Stimulated activated CD4-positive, alpha-beta T cell treated with anti-CD3 and anti-CD28 coated beads, Interleukin-1b, Interleukin-23, amount 100 ng/mL, for 24 hours (primary cell): ENCODE data around the gene HOXA6.
A peak's percentile ranks its signal among the peaks of the same experiment; 100 is the strongest.

Source experiments
- DNase-seq, 4 experiments: peaks; one replicate each; pipeline ENCODE4 v3.0.0-alpha.2; 2020; ENCODE audit warnings: low read depth in 4 of 4, low spot score in 1 of 4

Gene HOXA6

DNA sequence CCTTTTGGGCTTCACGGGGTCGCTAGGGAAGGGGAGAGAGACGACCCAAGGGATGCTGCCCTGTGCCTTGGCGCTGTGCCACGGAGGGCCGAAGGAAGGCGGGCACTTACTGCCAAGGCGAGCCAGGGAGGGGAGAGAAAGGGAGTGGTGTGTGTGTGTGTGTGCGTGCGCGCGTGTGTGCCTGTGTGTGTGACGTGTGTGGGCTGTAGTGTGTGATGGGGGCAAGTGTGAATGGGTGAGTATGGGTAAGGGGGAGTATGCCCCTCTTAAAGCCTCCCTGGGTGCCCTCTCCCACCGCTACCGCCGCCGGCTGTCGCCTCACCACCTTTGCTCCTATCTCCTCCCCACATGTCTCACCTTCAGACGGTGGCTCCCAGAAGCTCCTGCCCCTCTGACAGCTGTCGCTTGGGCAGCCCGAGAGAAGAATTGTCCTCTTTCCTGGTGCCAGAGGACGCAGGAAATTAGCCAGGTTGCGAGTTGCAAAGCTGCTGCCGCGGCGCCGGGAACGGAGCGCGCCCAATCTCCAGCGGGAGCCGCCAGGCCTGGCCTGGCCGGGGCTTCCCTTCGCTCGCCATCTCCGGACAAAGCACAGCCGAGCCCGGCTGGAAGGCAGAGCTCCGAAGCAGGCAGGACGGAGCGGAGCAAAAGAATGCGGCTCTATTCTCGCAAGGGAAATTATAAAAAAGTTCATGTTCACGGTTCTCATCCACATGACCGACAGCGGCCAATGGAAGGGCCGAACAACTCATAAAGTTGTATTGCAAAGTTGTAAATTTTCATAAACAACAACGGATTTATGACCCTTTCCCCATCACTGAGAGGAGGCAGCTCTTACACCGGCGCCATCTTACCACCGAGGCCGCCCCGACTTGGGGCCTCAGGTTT lies 4.6 kb upstream of the HOXA6 start, which contains the start of gene HOXA3:
HOXA3 (minus strand) TSS at position 653 of the 885 bp plus-strand sequence. CDS start 41,943 bp downstream, outside the sequence.
- DNase-seq: no peak

DNA sequence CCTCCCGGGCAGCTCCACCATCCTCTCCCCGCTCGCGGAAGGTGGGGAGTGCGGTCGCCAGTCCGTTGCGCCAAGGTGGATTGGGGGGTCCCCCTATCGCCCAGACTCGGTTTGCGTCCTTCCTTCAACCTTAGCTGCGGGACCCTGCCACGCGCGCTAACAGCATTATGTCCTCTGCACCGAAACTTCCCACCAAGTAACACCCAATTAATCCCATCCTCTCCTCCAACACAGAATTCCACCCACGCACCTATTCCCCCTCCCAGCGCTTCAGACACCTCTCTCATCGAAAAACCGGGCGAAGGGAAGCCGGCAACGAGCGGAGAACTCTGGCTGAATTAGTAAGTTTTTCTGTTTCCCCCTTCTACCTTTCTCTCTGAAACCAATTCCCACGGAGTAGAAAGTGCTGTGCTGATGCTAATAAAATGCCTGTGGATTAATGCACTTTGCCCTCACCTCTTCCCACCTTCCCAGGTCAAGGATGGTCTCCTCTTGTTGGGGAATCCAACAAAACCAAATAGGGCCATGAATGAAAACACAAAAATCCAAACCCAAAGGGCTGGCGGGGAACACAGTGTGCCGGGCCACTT lies 3.9 kb upstream of the HOXA6 start:
- no peak for DNase-seq

DNA sequence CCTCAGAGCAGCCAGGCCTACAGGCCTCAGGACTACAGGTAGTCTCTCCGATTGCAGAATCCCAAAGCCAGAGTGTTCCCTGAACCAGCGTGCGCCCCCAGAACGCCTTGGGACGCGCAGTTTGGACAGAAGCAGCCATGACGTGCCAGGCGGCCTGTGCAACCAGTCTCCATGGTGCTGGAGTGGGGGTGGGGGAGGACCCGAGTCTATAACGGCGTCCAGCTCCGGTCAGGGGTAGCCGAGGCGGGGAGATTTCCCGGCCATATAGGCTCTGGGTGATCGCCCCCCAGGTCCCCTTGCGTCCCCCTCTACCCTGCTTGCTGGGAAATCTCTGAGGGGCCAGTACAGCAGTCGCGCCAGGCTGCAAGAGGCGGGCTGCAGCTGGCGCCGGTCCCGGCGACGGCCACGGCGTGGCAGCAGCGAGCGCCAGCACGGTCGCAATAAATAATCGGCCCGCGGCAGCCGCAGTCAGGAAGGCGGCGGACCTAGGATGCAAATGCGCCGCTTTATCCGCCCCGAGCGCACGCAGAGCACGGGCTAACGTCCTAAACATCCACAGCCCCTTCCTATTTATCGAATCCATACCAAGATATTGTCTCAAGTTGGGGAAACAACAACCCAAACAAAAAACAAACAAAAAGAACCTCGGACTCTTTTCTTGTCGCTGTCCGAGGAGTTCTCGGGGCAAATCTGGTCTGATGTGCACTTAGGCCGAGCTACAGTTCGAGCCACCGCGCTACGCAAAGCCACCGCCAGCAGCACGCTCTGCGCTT lies 3.2 kb upstream of the HOXA6 start:
- DNase-seq: peak in 2 of 4 experiments; percentile 41 to 46

DNA sequence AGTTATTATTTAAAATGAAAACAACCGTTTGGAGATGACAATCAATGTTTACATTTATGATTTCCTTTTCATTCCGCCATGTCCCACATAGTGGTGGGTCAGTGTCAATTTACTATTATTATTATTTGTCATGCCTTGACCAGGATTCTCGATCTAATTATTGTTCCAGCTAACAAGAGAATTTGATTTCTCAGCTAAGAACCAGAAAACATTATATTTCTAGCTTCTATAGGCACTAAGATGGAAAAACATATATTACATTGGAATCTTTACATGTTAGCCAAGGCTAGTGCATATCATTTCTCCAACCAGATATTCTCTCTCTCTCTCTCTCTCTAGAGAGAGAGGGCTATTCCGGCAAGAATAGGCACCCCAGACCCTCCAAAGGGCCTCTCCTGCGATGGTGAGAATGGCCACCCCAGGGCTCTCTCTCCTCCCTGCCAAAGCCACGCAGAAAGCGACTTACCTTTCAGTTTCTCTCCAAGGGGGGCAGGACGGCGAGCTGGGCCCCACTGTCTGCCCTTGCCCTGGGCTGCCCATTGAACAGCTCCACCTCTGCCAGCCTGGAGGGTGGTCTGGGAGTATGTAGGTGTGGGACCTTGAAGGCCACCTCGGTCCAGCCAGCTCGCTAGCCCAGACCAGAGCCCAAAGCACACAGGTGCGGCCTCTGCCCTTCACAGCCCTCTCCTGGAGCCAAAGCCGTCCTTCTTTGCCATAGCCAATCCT lies 2.4 kb upstream of the HOXA6 start:
- no peak for DNase-seq

DNA sequence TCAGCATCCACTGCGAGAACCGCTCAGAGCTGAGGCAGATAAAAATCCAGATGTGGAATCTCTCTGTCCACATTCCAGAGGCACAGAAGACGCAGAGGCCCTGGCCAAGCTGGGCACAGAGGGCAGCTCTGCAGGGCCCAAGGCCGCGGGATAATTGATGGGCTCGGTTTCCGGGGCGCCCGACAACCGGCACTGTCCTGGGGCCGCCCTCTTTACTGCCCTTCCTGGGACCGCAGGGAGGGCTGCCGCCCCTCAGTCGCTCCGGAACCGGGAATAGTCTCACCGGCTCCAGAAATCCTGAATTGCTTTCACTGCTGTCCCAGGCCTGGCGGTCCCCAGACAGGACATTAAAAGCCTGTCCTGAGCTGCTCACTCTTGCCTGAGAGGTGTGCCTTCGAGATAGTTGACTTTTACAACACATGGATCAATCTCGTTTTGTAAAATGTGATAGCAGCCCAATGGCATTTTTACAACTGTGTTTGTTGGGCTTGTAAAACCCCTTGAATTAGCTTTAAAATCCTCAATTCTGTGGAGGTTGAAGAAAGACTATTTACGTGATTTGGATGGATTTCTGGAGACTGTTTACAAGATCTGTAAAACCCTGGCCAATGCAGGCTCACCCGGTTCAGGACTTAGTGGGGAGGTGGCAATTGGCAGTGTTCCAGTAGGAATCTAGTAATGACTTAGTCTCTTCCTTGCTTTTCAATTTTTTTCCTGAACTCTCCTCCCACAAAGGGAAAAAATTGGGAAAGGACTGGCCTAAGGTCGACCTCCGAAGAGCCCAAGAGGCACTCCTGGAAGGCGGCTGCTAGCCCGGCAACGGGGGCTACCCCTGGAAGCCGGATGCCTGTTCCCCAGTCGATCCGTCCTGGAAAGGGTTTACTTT lies 1.4 kb upstream of the HOXA6 start:
- DNase-seq: no peak

DNA sequence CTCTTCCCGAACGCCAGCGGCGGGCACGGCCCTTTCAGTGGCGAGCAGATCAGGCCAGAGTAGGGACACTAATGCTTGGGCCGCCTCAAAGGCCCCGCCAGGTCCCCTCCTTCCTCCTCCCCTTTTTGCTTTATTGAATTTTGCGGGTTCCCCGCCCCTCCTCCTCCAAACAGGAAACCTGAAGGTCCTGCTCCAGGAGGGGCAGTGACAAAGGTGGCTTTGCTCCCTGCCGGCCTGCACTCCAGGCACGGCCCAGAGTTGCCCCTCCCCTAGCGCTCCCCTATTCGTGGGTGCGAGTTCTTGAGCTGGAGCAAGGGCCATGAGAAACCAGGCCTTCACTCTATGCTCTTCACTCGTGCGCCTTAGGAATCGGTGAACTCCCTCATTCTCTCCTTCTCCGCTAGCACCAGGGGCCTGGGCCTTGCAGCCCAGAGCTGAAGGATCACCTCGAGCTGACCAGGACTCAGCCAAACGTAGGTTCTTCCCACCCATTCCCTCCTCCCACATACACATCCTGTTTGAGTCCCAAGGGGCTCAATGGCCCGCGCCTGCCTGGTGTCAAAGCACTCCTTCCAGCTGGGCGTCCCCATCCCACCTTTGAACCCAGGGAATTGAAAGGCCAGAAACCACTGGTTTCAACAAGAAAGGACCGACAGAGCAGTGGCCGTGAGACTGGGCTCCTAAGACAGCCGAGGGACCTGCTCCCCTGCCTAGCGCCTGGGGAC lies 619 bp upstream of the HOXA6 start:
- DNase-seq: no peak

DNA sequence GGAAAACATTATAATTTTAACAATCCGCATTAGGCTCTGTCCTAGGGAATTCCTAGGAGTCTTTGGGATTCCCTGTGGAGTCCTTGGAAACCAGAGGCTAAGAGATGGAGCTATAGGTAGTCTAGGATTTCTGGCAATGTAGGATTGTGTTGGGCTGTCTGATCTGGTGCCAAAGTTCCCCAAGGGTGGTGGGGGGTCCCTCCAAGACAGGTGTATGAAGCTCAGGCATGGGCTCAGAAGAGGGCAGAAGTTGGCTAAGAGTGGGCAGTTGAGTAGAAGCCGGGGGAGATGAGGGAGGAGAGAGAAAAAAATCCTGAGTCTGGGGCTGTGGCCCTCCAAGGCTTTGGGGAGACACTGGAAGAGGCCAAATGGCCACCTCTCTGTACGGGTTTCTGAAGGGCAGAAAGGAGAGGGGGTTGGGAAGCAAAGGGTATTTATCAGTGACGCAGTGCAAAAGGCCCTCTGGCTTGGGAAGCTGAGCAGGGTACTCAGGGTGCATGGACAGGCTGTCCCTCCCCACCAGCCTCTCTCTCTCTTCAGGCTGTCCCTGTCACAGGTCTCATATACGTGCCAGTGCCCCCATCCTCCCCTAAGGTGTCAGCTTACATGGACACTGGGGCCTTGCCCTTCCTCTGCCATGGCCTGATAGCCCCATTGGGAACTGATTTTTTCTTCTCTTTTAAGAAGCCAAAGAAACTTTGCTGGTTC lies 929 bp downstream of the HOXA6 start:
- no peak for DNase-seq

DNA sequence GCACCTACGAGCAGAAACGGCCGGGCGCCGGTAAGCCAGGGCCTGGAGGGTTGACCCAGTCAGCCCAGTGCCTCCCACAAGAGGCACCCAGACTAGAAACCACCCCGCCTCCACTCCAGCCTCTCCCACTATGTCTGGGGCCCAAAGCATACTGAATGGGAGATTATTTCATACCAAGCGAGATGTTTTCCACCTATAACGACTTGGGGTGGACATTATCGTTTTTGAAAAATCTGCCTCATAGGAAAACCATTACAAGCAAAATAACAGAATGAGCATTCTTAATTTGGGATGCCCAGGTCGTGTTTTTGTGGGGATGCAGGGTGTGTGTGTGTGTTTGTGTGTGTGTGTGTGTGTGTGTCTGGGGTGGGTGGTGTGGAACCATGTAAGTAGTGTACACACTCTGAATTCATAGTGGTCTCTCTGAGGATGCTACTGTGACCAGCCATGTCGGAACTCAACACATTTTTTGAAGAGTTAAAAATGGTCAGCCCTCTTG lies 1.6 kb downstream of the HOXA6 start:
- no peak for DNase-seq

DNA sequence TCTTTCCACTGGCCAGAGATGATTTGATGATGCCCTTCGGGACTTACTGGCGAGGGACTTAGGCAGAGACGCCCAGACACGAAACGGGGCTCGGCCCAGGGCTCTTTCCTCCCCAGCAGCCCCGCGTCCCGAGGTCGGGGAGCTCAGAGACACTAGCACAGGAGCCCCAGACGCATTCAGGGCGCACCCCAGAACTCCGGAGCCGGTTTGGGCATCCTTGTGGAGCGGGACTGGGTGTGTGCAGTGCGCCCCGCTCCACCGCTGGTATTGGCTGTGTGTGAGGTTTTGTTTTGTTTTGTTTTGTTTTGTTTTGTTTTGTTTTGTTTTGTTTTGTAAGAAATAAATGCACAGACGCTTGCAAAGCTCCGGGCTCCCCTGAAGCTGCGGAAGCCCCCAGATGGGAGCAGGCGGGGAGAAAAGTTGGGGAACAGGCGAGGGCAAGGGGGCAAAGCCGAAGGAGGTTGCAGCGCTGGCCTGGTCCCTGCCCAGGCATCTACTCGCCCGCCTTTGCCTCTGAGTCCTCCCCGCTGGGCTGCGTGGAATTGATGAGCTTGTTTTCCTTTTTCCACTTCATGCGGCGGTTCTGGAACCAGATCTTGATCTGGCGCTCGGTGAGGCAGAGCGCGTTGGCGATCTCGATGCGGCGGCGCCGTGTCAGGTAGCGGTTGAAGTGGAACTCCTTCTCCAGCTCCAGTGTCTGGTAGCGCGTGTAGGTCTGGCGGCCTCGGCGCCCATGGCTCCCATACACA lies 2.2 kb downstream of the HOXA6 start:
- DNase-seq: no peak

DNA sequence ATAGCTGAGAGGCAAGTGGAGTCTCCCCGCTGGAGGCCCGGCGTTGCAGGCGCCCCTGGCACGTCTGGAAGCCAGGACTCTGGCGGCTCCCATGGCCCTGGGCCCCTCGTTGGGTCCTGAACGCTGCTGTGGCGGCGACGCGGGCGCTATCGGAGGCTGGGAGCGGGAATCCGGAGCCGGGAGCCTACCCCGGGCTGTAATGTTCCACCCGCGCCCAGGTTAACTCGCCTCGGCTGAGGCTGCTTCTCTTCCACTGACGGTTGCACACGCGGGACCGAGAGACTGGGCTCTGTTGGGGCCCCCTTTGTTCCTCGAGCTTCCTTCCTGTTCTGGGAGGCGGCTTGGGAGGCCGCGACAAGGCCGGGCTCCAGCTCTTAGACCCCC lies 2.8 kb downstream of the HOXA6 start:
- no peak for DNase-seq

DNA sequence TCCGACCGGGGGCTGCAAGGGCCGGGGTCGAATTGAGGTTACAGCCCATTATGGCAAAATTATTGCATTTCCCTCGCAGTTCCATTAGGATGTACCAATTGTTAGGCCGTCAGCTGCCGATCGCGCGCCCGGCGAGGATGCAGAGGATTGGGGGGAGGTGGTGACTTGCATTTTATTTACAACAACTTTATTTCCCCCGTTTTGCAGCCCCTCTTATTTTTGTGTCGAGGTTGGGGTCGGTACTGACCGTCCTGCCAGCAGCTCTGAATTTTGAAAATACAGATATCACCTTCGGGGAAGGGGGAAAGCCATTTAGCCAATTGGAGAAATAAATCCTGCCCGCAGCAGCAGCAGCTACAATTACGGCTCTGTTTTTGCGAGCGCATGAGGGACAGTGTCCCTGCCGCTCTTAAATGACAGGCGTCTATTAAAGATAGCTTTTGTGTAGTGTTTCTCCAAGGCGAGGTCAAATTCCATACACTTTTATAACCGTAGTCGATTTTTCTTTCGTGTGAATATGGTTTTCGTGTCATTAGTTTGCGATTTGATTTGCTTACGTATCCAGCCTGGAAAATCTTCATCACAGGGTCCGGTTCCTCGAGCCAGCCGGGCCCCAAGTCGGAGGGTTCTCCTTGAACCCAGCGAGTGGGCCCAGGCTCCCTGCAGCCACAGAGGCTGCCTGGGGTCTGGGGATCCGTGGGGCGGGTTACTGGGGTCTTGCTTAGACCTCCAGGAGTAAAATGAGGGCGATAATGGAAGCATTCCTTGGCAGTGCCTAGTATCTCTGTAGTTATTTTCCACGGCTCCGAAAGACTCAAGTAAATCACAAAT lies 3.4 kb downstream of the HOXA6 start:
- DNase-seq: no peak

DNA sequence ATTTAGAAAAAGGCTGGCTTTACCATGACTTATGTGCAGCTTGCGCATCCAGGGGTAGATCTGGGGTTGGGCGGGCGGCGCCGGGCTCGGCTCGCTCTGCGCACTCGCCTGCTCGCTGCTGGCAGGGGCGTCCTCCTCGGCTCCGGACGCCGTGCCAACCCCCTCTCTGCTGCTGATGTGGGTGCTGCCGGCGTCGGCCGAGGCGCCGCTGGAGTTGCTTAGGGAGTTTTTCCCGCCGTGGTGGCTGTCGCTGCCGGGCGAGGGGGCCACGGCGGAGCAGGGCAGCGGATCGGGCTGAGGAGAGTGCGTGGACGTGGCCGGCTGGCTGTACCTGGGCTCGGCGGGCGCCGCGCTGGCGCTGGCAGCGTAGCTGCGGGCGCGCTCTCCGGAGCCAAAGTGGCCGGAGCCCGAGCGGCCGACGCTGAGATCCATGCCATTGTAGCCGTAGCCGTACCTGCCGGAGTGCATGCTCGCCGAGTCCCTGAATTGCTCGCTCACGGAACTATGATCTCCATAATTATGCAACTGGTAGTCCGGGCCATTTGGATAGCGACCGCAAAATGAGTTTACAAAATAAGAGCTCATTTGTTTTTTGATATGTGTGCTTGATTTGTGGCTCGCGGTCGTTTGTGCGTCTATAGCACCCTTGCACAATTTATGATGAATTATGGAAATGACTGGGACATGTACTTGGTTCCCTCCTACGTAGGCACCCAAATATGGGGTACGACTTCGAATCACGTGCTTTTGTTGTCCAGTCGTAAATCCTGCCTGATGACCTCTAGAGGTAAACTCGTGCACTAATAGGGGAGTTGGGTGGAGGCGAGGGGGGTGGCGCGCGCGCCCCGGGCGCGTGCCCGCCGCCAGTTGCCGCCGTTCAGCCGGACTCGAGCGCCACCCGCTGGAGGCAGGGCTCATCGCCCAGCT lies 4.3 kb downstream of the HOXA6 start, which contains the start of gene HOXA5:
HOXA5 (minus strand) TSS at position 659 of the 927 bp plus-strand sequence; CDS start at position 585, 74 bp downstream.
- DNase-seq: no peak

DNA sequence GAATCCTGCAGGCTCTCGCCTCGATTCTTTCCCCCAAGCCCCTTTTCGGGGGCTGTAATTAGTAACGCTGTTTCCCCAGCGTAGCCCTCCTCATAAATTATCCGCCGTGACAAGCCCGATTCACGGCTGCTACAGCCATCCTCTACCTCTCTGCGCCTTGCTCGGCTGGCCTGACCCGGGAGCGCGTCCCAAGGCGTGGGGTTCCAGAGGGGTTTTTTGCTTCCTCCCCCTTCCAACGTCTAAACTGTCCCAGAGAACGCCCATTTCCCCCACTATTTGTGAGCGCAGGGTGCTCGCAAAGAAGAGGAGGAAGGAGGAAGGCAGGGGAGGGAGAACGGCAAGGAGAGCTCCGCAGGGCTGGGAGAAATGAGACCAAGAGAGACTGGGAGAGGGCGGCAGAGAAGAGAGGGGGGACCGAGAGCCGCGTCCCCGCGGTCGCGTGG lies 5.0 kb downstream of the HOXA6 start:
- no peak for DNase-seq

DNA sequence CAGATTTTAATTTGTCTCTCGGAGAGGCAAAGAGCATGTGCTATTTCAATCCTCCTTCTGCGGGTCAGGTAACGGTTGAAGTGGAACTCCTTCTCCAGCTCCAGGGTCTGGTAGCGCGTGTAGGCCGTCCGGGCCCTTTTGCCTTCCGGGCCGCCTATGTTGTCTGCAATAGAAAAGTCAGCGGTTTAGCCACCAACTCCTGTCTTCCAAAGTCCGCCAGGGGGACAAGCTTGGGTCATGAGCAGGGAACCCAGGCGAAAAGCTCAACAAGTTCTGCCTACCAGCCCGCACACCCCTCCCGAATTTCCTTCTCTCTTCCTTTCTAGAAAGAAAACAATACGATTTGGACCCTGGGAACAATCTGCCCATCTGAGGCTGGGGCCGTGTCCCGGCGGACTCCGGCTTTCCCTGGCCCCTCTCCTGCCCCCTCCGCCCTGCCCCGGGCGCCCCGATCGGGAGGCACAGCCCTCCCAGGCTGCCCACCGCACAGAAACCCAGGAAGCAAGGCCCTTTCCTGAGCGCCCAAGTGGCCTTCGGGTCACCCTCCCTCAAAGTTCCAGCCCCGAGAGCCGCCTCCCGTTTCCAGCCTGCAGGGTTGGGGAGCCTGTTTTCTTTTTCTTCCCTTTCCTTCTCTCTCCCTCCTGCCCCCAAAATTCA lies 5.5 kb downstream of the HOXA6 start:
- no peak for DNase-seq
